Measurements from ENCODE around the gene GLYATL1B. TPM values are rescaled to one million over a fixed set of nuclear protein-coding genes. Genes with fewer than 3 reads are reported as not detected.

GLYATL1B gene, protein sequence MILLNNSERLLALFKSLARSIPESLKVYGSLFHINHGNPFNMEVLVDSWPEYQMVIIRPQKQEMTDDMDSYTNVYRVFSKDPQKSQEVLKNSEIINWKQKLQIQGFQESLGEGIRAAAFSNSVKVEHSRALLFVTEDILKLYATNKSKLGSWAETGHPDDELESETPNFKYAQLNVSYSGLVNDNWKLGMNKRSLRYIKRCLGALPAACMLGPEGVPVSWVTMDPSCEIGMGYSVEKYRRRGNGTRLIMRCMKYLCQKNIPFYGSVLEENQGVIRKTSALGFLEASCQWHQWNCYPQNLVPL
- not detected in 2 replicates for total RNA-seq

DNA sequence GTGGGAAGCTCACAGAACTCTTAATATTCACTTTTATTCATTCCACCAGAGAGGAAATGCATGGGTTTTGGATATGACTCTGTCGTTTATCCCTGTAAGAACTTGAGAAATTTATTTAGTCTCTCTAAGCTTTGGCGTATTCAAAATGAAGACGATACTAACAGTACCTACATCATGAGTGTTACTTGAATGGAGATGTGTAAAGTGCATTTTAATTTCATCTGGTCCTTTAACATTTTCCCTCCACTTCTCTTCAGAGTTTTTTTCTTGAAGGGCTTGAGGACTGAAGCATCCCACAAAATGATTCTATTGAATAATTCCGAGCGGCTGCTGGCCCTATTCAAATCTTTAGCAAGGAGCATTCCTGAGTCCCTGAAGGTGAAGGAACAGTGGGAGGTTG, at the start of gene GLYATL1B:
Gene GLYATL1B, plus strand, starts transcription at position 301 of the 400 bp plus-strand sequence. Its CDS starts 0 bp downstream, at position 301.

GRCh38 chr11:59106363-59107336, 20.5 kb downstream of the GLYATL1B start, which contains the start of gene FAM111B:
Gene FAM111B, plus strand, starts transcription at chr11:59107237. Its CDS starts 2,389 bp downstream, at chr11:59109626.

GRCh38 chr11:59142530-59143507, 56.7 kb downstream of the GLYATL1B start, which contains the start of gene FAM111A:
Gene FAM111A, plus strand, starts transcription at chr11:59142856. Its CDS starts 6,017 bp downstream, at chr11:59148873.

Other genes with a start within 250 kb of the GLYATL1B start
- not detected in 2 replicates for gene GLYATL2, start 241.6 kb upstream of the GLYATL1B start, total RNA-seq
- gene GLYATL1, start 146.8 kb upstream of the GLYATL1B start, total RNA-seq: not detected in 2 replicates
- 9.5 TPM in 2 replicates for gene FAM111B, start 20.9 kb downstream of the GLYATL1B start, total RNA-seq
- 12.1 and 16.8 TPM in 2 replicates for gene FAM111A, start 56.5 kb downstream of the GLYATL1B start, total RNA-seq
- 4.2 and 5.9 TPM in 2 replicates for gene DTX4, start 85.8 kb downstream of the GLYATL1B start, total RNA-seq
- not detected in 2 replicates for gene MPEG1, start 126.6 kb downstream of the GLYATL1B start, total RNA-seq